SK-N-SH (cell line): ENCODE measurements around the gene PIP4K2A. TPM values are rescaled to one million over a fixed set of nuclear protein-coding genes. Genes with fewer than 3 reads are reported as not detected.

Experiments used
- CTCF ChIA-PET: fragments of 300-600, 350-600 bp; formaldehyde crosslinking; extraction: SDS; loops from one replicate; lab custom pipeline; 2021; lab: Yijun Ruan, JAX
- POLR2A ChIA-PET: fragments of 350-600 bp; sonication (Branson Sonifier 250); formaldehyde crosslinking; extraction: SDS; loops from one replicate; lab custom pipeline; 2020; ENCODE audit warnings: antibody characterized with exemption, inconsistent platforms; lab: Yijun Ruan, JAX
- DNase-seq: peaks from one replicate; pipeline ENCODE4 v3.0.0; 2012
- H2AFZ ChIP-seq: fragments of 200-600 bp; sonication (generic); 2 replicates; pipeline ENCODE4 v1.8.1; 2016; ENCODE audit warnings: antibody characterized with exemption, mild to moderate bottlenecking, low read depth
- H3F3A ChIP-seq: fragments of 200-600 bp; sonication (generic); replicated peaks from 2 replicates; pipeline ENCODE3; 2016; ENCODE audit warnings: antibody characterized with exemption, mild to moderate bottlenecking; ENCODE audit not compliant: insufficient read depth
- H3K27ac ChIP-seq, 2 experiments: fragments of 200-500 bp in 1 of 2; fragments of 200-600 bp in 1 of 2; sonication (Bioruptor generic) in 1 of 2; sonication (generic), shearing (Covaris generic) in 1 of 2; 2 replicates each; pipeline versions ENCODE4 v1.5.1 to v1.6.1; 2014 to 2016; ENCODE audit warnings: low read depth in 2 of 2, inconsistent platforms in 1 of 2, low read length in 1 of 2, mild to moderate bottlenecking in 1 of 2, mixed read lengths in 1 of 2
- H3K27me3 ChIP-seq: fragments of 200-600 bp; sonication (generic), shearing (Covaris generic); 2 replicates; pipeline ENCODE4 v1.6.1; 2016; ENCODE audit warnings: mixed run types; ENCODE audit not compliant: insufficient read depth
- H3K36me3 ChIP-seq, 2 experiments: fragments of 200-500 bp in 1 of 2; fragments of 200-600 bp in 1 of 2; sonication (Bioruptor generic) in 1 of 2; sonication (generic) in 1 of 2; replicated peaks in 1 of 2; 2 replicates each; pipeline versions ENCODE3 to v1.5.1; 2014 to 2016; ENCODE audit warnings: low read length in 1 of 2, mild to moderate bottlenecking in 1 of 2; ENCODE audit not compliant: insufficient read depth in 2 of 2, control insufficient read depth in 1 of 2
- H3K4me1 ChIP-seq, 2 experiments: fragments of 200-500 bp in 1 of 2; fragments of 200-600 bp in 1 of 2; sonication (Bioruptor generic) in 1 of 2; sonication (generic), shearing (Covaris generic) in 1 of 2; 2 replicates each; pipeline versions ENCODE4 v1.5.1 to v1.6.1; 2014 to 2016; ENCODE audit warnings: low read depth in 1 of 2, low read length in 1 of 2, mixed run types in 1 of 2; ENCODE audit not compliant: insufficient read depth in 2 of 2, control insufficient read depth in 1 of 2
- H3K4me2 ChIP-seq: fragments of 200-600 bp; sonication (generic), shearing (Covaris generic); 2 replicates; pipeline ENCODE4 v1.6.1; 2017; ENCODE audit warnings: mixed run types
- H3K4me3 ChIP-seq, 2 experiments: fragments of 200-500 bp in 1 of 2; fragments of 200-600 bp in 1 of 2; sonication (Bioruptor generic) in 1 of 2; sonication (generic), shearing (Covaris generic) in 1 of 2; 2 replicates each; pipeline versions ENCODE4 v1.5.1 to v1.8.1; 2014 to 2016; ENCODE audit warnings: low read depth in 2 of 2, inconsistent platforms in 1 of 2, low read length in 1 of 2, mild to moderate bottlenecking in 1 of 2, mixed read lengths in 1 of 2, moderate library complexity in 1 of 2
- H3K79me2 ChIP-seq: fragments of 200-600 bp; sonication (generic); 2 replicates; pipeline ENCODE4 v1.8.1; 2017; ENCODE audit warnings: mild to moderate bottlenecking; ENCODE audit not compliant: insufficient read depth
- H3K9ac ChIP-seq: fragments of 200-600 bp; sonication (generic); 2 replicates; pipeline ENCODE4 v1.6.1; 2017; ENCODE audit warnings: mixed run types
- H3K9me2 ChIP-seq: fragments of 200-600 bp; sonication (generic); 2 replicates; pipeline ENCODE4 v1.6.1; 2017; ENCODE audit warnings: mixed run types
- H3K9me3 ChIP-seq: fragments of 200-600 bp; sonication (generic); 2 replicates; pipeline ENCODE4 v1.6.1; 2017; ENCODE audit warnings: mixed run types, mild to moderate bottlenecking, moderate library complexity
- H4K20me1 ChIP-seq: fragments of 200-600 bp; sonication (generic); 2 replicates; pipeline ENCODE4 v1.6.1; 2017; ENCODE audit warnings: mild to moderate bottlenecking, mixed run types; ENCODE audit not compliant: insufficient read depth
- CTCF ChIP-seq: fragments of 200-600 bp; sonication (generic); IDR thresholded peaks from 2 replicates; pipeline ENCODE4 v1.6.1; 2017; ENCODE audit warnings: antibody characterized with exemption, mild to moderate bottlenecking, moderate library complexity
- ELF1 ChIP-seq: IDR thresholded peaks from 2 replicates; pipeline ENCODE4 v1.4.0; 2012
- FOXM1 ChIP-seq: IDR thresholded peaks from 2 replicates; pipeline ENCODE4 v1.4.0; 2012; ENCODE audit warnings: low read depth, mild to moderate bottlenecking
- JUND ChIP-seq: IDR thresholded peaks from 2 replicates; pipeline ENCODE4 v1.4.0; 2012
- MAX ChIP-seq: IDR thresholded peaks from 2 replicates; pipeline ENCODE4 v1.4.0; 2012; ENCODE audit warnings: low read depth
- MXI1 ChIP-seq: IDR thresholded peaks from 2 replicates; pipeline ENCODE4 v1.6.1; 2012; ENCODE audit warnings: mild to moderate bottlenecking, low read depth, low read length, improper control_type of control experiment
- NRF1 ChIP-seq: IDR thresholded peaks from 2 replicates; pipeline ENCODE4 v1.6.1; 2012; ENCODE audit warnings: low read depth, mild to moderate bottlenecking, low read length
- REST ChIP-seq: IDR thresholded peaks from 2 replicates; pipeline ENCODE4 v1.6.1; 2012; ENCODE audit warnings: mild to moderate bottlenecking, low read depth, low read length, moderate library complexity
- SMC3 ChIP-seq: IDR thresholded peaks from 2 replicates; pipeline ENCODE4 v1.6.1; 2012; ENCODE audit warnings: low read depth, low read length, improper control_type of control experiment
- WGBS: methylation state at CpG from one replicate; pipeline ENCODE4 v1.1.6; 2017; ENCODE audit warnings: low lambda C conversion rate; 5-methylcytosine and 5-hydroxymethylcytosine counted together
- polyA plus RNA-seq, 3 experiments: library from polyadenylated mRNA; depleted of rRNA; stranded (reverse); fragments of >200 nt; gene quantifications; 2 replicates each; pipeline ENCODE4 v1.2.3, GENCODE V29; 2012

Gene PIP4K2A
- 10.8 and 10.9 TPM in 2 replicates for polyA plus RNA-seq (2012; rRNA removed)
- polyA plus RNA-seq (2012; cell fraction: cytosol; rRNA removed): 13.3 and 16.6 TPM in 2 replicates
- polyA plus RNA-seq (2012; cell fraction: nucleus; rRNA removed): 5.2 and 8.9 TPM in 2 replicates

GRCh38 chr10:22714479-22715289, at the start of gene PIP4K2A:
TSS of gene PIP4K2A (minus strand) at chr10:22714578. CDS start at chr10:22714326, 252 bp downstream.
- DNase-seq: peak; percentile 94
- 27% methylated on average over 28 of the region's 83 CpGs for WGBS

More at GRCh38 chr10:22714479-22715289, at the start of gene PIP4K2A:
- H3K4me2 ChIP-seq: peak within 1 kb of the TSS; percentile 93
- TF ChIP-seq CTCF (no peak), MXI1 (no peak), JUND (no peak), ELF1 (peak; percentile 74; the same call in 1 of the 2 replicates), FOXM1 (no peak), REST (peak; percentile 36; the same call in 1 of the 2 replicates), MAX (peak; percentile 70; the same call in 1 of the 2 replicates), SMC3 (0 out of 2 replicates have a peak, but pooled peaks have one; percentile 1), NRF1 (no peak; the same call in 1 of the 2 replicates)
- H3K27ac ChIP-seq: peak within 1 kb of the TSS; percentile 64 to 80
- H3K9ac ChIP-seq: peak within 1 kb of the TSS; percentile 80
- H2AFZ ChIP-seq: peak within 1 kb of the TSS; percentile 96
- no peaks in the 10 kb centered on the region for H3K9me3 ChIP-seq
- POLR2A ChIA-PET: no interaction called here
- H3K36me3 ChIP-seq: no peaks in the 10 kb centered on the region
- peaks cover 27% of the 10 kb centered on the region for H4K20me1 ChIP-seq
- H3K79me2 ChIP-seq: peaks cover 43% of the 10 kb centered on the region
- peaks cover 12 to 14% of the 10 kb centered on the region in 2 experiments; a peak in 3 of 4 replicates for H3K4me1 ChIP-seq
- H3K27me3 ChIP-seq: no peaks in the 10 kb centered on the region
- peak within 1 kb of the TSS; percentile 86 to 96 for H3K4me3 ChIP-seq
- CTCF ChIA-PET: no interaction called here
- no peaks in the 10 kb centered on the region for H3K9me2 ChIP-seq
- peaks cover 8% of the 10 kb centered on the region for H3F3A ChIP-seq
